GM12892 (cell line): ENCODE data around the gene SARS1.

Experiments
- POLR2A ChIP-seq: IDR thresholded peaks from 2 replicates; pipeline ENCODE4 v1.6.1; 2011; ENCODE audit warnings: low read depth, low read length, control low read depth
- POLR2AphosphoS5 ChIP-seq: IDR thresholded peaks from 2 replicates; pipeline ENCODE4 v1.6.1; 2011; ENCODE audit warnings: low read depth, low read length, control low read depth
- TAF1 ChIP-seq: IDR thresholded peaks from 2 replicates; pipeline ENCODE4 v1.6.1; 2011; ENCODE audit warnings: low read depth, mild to moderate bottlenecking, control low read depth, low read length, borderline replicate concordance

- TF ChIP-seq POLR2A (no peak), TAF1 (no peak), POLR2AphosphoS5 (no peak)
Measured at GRCh38 chr1:109188200-109188599, 25.5 kb upstream of the SARS1 start.
